GM10248 (cell line): ENCODE results near the gene CCL2.

ENCODE experiments used
- CTCF ChIA-PET: fragments of 300-600 bp; sonication (Branson Sonifier 250); formaldehyde crosslinking; extraction: SDS; loops from one replicate; lab custom pipeline; 2021; ENCODE audit warnings: antibody characterized with exemption; lab: Yijun Ruan, JAX
- POLR2A ChIA-PET: fragments of 350-650 bp; sonication (Branson Sonifier 250); formaldehyde crosslinking; extraction: SDS; loops from one replicate; lab custom pipeline; 2020; ENCODE audit warnings: antibody characterized with exemption; lab: Yijun Ruan, JAX
- DNase-seq: peaks from one replicate; pipeline ENCODE4 v3.0.0; 2012; ENCODE audit errors: extremely low spot score
- CTCF ChIP-seq: IDR thresholded peaks from 2 replicates; pipeline ENCODE4 v1.5.1; 2012; ENCODE audit warnings: mild to moderate bottlenecking, low read depth; ENCODE audit errors: extremely low read depth, missing control alignments, control extremely low read depth

CCL2 gene

DNA sequence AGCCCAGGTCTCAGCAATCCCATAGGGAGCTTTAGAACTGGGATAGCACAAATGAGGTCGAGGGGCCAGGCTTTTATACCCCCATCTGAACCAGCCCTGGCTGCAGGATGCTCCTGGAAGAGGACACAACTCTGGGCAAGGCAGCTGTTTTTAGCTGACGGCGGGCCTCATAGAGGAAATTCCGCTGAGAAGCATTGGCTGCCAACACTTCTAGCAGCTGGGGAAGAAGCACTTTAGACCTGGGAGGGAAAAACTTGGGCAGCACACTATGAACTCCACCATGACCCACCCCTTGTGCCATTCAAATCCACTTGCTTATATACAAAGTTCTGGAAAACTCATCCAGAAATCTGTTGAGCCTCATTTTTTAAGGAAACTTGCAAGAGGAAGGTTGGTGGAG, 35.5 kb downstream of the CCL2 start:
- POLR2A ChIA-PET = no interaction called here
- CTCF ChIA-PET = no interaction called here
- no peak for DNase-seq
- no peak for TF ChIP-seq CTCF

GRCh38 chr17:34291721-34292348, 36.8 kb downstream of the CCL2 start:
- no peak for DNase-seq
- no peak for TF ChIP-seq CTCF
- ChIA-PET POLR2A (no interaction called here), CTCF (interaction anchor here (0.8 to 1.3 kb wide), 2 partner anchors 10 to 50 kb away, joined by 3 to 4 read pairs; no protein-coding TSS in a partner anchor)

DNA sequence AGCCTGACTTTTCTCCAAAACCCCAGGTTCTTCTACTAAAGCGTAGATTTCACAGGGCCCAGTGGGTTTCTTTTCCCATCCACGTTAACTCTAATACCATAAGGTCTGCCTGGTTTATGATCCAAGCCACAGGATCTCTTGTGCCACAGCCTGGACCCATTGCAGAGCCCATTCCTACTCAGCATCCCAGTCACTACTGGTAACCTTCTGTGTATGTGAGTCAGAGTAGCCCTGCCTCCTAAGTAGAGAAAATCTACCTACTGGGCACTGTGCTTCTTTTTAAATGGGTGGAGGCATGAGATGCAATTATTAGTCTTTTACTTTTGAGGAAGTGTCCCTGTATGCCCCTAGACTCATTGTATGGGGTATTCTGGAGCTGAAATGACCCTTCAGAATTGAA, 43.9 kb downstream of the CCL2 start:
- DNase-seq = no peak
- ChIA-PET CTCF (no interaction called here), POLR2A (no interaction called here)
- no peak for TF ChIP-seq CTCF

- no peak for TF ChIP-seq CTCF
- no peak for DNase-seq
- ChIA-PET POLR2A (no interaction called here), CTCF (interaction anchor here (1.5 kb wide), 1 partner anchor 22 kb away, joined by 5 read pairs; no protein-coding TSS in a partner anchor)
Observed at GRCh38 chr17:34299956-34300577, 45.0 kb downstream of the CCL2 start.

- CTCF ChIA-PET = interaction anchor here (1.0 to 1.5 kb wide), 2 partner anchors 21 to 100 kb away, joined by 3 to 5 read pairs; no protein-coding TSS in a partner anchor
- no peak for TF ChIP-seq CTCF
- DNase-seq = no peak
- POLR2A ChIA-PET = no interaction called here
Observed at GRCh38 chr17:34300652-34301370, 45.7 kb downstream of the CCL2 start.

- POLR2A ChIA-PET = no interaction called here
- CTCF ChIA-PET = interaction anchor here (1.1 to 1.5 kb wide), 3 partner anchors 10 to 59 kb away, joined by 3 to 5 read pairs (median 4); no protein-coding TSS in a partner anchor
- DNase-seq = no peak
- no peak for TF ChIP-seq CTCF
Observed at GRCh38 chr17:34301986-34302385, 46.9 kb downstream of the CCL2 start.
